Sciatic nerve (tissue), 2 donors: ENCODE results near the gene RUVBL1. TPM values are rescaled to one million over a fixed set of nuclear protein-coding genes. Genes with fewer than 3 reads are reported as not detected.
A peak's percentile ranks its signal among the peaks of the same experiment; 100 is the strongest.

Experiments used
- ATAC-seq: fragments of 200-7000 bp; cut with Tn5 transposase; one replicate; pipeline ENCODE4 v1.9.1; 2020; ENCODE audit warnings: mild to moderate bottlenecking, moderate library complexity
- DNase-seq: peaks from one replicate; pipeline ENCODE4 v3.0.0-alpha.2; 2020; ENCODE audit warnings: low spot score
- intact Hi-C: fragments of 100-400 bp; cut with DNase I; formaldehyde crosslinking; loops from one replicate; pipeline ENCODE4 v1.14.2; 2022
- total RNA-seq: library from RNA; stranded (reverse); fragmentation: NEBNext Ultra II Directional; extraction: Animal tissue kit (Norgen Biotek cat#: 25700); gene quantifications from one replicate; pipeline ENCODE4 v1.2.1, GENCODE V29; 2021
- donor health status: DM: no; HTN: no; CAD: no.
- donor health status: DM: no; HTN: no; CAD: no.

Gene RUVBL1
- total RNA-seq, 1 donor from 2014 or later, result 26.7 TPM

GRCh38 chr3:128053614-128054013 lies 70.0 kb downstream of the RUVBL1 start:
- ATAC-seq (no peak), DNase-seq (no peak)
- intact Hi-C loops, result no loop called here

GRCh38 chr3:128052595-128053351 lies 70.8 kb downstream of the RUVBL1 start:
- DNase-seq (no peak), ATAC-seq (no peak)
- intact Hi-C loops, result no loop called here

GRCh38 chr3:128051837-128052594 lies 71.6 kb downstream of the RUVBL1 start, which contains the start of gene SEC61A1:
Gene SEC61A1, plus strand, starts transcription at chr3:128052437. Its CDS starts 116 bp downstream, at chr3:128052553.
- peak; percentile 99 for ATAC-seq
- DNase-seq, result peak; percentile 98
- intact Hi-C loops, result no loop called here

GRCh38 chr3:128051459-128051836 lies 72.2 kb downstream of the RUVBL1 start:
- DNase-seq (no peak), ATAC-seq (no peak)
- intact Hi-C loops, result no loop called here

GRCh38 chr3:128050597-128050996 lies 73.0 kb downstream of the RUVBL1 start:
- ATAC-seq (no peak), DNase-seq (no peak)
- intact Hi-C loops, result no loop called here

GRCh38 chr3:128041344-128041743 lies 82.3 kb downstream of the RUVBL1 start:
- ATAC-seq, result no peak
- DNase-seq, result no peak
- intact Hi-C loops, result no loop called here

GRCh38 chr3:128040660-128041059 lies 83.0 kb downstream of the RUVBL1 start:
- intact Hi-C loops, result no loop called here

GRCh38 chr3:128040041-128040440 lies 83.6 kb downstream of the RUVBL1 start:
- DNase-seq (no peak), ATAC-seq (no peak)
- intact Hi-C loops, result no loop called here

More at GRCh38 chr3:128040660-128041059, 83.0 kb downstream of the RUVBL1 start:
- DNase-seq, result no peak
- ATAC-seq, result no peak

GRCh38 chr3:128036119-128036518 lies 87.5 kb downstream of the RUVBL1 start:
- DNase-seq (no peak), ATAC-seq (no peak)
- intact Hi-C loops, result no loop called here

GRCh38 chr3:128033102-128033501 lies 90.5 kb downstream of the RUVBL1 start:
- intact Hi-C loops, result no loop called here
- no peak for DNase-seq
- ATAC-seq, result no peak

Other genes starting within 250 kb of the RUVBL1 start
- 1.1 TPM for gene KBTBD12, start 208.6 kb downstream of the RUVBL1 start, total RNA-seq
- gene SEC61A1, start 71.4 kb downstream of the RUVBL1 start, total RNA-seq, result 124 TPM
- gene EEFSEC, start 29.7 kb upstream of the RUVBL1 start, total RNA-seq, result 14.8 TPM